Measurements from ENCODE around the gene PXDN.
"Not testable (repeated sequence)": the region's sequence is repeated elsewhere in the genome, so short reads cannot be mapped to it uniquely, and the experiment has no call there.

PXDN gene

GRCh38 chr2:1622521-1623200 is 121.7 kb downstream of the PXDN start:
- DNase-seq, result no peak

GRCh38 chr2:1621976-1622375 is 122.3 kb downstream of the PXDN start:
- not testable (repeated sequence) for DNase-seq

GRCh38 chr2:1621501-1621900 is 122.8 kb downstream of the PXDN start:
- no peak for DNase-seq

GRCh38 chr2:1621041-1621440 is 123.3 kb downstream of the PXDN start:
- no peak for DNase-seq

DNA sequence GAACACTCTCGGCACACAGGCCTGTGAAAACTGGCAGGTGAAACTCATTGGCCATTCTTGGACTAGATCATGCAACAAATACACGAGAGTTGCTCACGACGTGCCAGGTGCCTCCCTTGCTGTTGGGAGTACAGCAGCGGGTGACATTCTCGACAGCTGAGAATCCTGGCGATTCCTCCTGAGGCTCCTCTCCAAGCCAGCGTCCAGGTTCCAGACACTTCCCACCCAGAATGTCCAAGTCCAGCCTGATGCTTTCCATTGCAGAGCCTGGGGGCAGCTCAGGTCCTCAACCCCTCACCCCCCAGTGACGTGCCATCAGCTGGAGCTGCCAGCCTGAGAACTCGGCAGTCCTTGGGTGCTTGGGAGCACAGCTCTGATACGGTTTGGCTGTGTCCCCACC is 124.2 kb downstream of the PXDN start:
- DNase-seq, result no peak

DNA sequence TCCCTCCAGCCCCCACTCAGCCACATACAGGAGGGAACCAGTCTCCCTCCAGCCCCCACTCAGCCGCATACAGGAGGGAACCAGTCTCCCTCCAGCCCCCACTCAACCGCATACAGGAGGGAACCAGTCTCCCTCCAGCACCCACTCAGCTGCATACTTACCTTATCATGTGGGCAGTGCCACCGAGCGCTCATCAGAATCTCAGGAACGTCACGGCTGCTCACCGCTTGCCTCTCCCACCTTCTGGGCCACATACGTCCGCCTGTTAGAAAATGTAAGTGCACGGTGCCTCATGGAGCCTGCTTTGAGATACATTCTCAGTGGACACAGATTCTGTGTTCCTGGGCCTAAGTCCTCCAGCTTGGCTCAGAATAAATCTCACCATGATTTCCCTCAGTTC is 124.8 kb downstream of the PXDN start:
- DNase-seq, result no peak

GRCh38 chr2:1618974-1619373 is 125.3 kb downstream of the PXDN start:
- DNase-seq, result no peak

DNA sequence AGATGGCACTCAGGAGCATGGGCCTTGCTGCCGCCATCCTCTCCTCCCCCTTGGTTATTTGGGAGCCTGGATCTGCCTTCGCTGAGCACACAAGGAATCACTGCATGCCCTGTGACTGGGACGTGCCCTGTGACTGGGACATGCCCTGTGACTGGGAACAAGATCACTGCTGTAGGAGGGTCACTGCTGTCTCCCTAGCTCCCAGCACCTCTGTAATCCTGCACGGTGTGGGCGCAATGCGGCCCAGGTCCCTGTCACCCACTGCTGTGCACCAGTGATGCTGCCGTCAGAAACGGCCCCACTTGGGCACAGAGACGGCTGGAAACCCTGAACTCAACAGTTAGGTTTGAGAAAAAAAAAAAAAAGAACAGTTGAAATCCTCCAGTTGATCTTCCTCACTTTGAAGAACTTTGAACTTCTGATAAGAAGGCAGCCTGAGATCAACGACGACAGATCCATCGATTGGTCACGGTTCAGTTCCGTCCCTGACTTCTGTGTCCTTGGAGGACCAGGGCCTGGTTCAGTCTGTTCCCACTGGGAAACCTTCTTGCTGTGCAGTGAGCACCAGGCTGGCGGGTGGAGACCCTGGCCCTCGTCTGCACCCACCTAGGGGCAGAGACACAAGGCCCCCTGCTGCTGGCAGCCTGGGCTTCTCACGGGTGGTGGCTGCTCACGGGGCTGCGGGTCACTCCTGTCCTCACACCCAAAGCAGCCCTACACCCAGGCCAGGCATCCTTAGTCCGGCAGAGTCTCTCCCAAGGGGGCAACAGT is 125.9 kb downstream of the PXDN start:
- DNase-seq, result no peak

DNA sequence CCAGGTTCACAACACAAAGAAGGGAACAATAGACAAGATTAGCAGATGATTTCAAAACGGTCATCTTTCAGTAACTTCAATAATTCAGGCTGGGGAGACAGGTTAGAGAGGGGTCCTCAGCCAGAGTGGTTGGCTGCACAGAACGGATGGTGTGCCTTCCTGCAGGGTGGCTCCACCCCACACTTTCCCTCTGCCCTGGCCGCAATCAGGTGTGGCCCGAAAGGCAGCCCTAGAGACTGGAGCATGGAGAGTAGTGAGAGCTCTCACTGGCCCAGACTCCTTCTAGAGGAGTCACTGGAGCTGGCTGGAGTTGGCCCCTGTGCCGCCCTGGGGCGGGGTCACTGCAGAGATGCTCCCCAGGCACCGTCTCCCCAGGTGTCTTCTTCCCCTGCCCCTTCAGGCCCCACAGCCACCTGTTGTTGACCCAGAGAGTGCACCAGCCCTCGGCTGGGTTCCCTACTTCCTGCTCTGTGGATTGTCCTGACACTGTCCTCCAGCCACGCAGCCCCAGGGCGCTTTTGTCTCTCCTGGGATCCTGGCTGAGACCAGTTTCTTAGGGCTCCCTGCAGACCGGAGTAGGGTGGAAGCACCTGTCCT is 126.8 kb downstream of the PXDN start:
- no peak for DNase-seq

DNA sequence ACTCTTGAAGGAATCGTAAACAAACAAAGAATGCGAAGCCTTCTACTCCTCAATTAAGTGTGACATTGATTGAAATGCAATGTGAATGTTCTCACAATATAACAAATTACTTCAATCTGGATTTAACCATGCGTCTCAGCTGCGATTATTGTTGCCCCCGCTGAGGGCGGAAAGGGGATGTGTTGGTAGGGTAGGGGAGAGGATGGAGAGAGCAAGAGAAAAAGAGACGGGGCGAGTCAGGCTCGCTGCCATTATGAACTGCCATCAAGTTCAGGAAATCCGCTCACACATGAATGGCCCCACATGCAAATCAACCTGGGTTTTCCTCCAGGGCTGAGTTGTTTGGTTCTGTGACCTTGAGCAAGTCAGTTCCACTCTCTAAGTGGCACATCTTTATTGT is 129.8 kb downstream of the PXDN start:
- DNase-seq, result no peak

DNA sequence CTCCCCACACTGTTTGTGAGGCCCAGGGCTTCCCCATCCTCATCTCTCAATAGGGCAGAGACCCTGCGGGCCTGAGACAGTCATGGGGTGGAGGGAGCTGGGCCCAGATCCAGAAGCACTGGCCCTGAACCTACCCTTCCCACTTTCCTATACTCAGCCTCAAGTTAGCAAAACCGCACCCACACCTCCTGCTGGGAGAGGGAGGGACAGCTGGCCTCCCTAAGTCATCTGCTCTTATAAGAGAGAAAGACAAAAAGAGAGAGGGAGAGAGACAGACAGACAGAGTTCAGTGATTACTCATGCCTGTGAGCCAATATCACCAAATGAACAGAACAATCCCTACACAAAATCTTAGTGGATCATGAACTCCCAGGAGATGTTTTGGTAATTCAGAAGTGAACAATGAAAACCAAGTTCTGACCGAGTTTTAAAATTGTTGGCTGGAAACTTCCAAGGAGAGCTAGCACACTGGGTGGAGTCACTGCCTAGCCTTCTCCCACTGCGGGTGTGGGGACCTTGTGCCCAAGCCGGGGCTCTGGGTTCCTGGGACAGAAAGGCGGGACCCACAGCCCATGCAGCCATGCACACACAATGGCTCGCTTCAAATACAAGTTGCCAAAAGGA is 130.5 kb downstream of the PXDN start:
- no peak for DNase-seq

- no peak for DNase-seq
These were observed 131.3 kb downstream of the PXDN start for GRCh38 chr2:1613078-1613445.

GRCh38 chr2:1612391-1613077 is 131.8 kb downstream of the PXDN start:
- no peak for DNase-seq

- DNase-seq, result no peak
These were observed 132.4 kb downstream of the PXDN start for GRCh38 chr2:1611886-1612285.

DNA sequence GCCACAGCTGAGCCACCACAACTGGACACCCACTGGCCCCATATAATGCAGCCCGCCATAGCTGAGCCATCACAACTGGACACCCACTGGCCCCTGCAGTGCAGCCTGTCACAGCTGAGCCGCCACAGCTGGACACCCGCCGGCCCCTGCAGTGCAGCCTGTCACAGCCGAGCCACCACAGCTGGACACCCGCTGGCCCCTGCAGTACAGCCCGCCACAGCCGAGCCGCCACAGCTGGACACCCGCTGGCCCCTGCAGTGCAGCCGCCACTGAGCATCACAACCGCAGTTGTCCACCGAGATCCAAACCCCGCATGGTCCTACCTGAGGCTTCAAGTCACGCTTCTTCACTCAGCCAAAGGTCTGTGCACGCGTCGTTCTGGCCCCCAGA is 134.2 kb downstream of the PXDN start:
- no peak for DNase-seq

- no peak for DNase-seq
These were observed 134.7 kb downstream of the PXDN start for GRCh38 chr2:1609485-1610095.

- DNase-seq, result no peak
These were observed 135.3 kb downstream of the PXDN start for GRCh38 chr2:1609040-1609439.

DNA sequence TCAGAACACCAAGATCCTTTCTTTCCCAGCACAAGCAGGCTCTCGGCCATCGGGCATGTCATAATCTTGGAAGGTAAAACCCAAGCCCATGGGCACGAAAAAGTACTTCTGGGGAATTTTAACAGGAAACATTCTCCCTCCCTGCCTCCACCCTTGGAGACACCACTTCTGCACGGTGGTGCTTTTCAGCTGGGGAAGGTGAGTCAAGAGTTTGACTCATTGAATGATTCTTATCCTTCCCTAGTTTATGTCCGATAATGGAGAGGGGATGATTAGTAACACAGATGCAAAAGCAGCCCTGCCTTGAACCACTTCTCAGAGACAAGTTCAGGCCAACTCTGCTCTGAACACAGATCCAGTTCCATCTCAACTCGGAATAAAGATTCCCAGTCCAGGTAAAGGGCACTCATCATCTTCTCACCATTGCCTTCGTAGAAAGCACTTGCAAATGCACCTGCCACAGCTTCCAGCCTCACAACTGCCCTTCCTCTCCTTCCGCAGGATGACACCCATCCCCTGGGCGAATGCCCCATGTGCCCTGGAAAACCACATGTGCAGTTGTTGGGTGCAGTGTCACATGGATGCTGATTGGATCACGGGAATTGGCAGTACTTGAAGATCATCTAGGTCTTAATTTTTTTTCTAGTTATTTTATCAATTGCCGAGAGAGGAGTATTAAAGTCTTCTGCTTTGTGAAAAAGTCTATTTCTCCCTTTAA is 136.2 kb downstream of the PXDN start:
- DNase-seq, result no peak

GRCh38 chr2:1607236-1607920 is 136.9 kb downstream of the PXDN start:
- DNase-seq, result no peak

GRCh38 chr2:1606421-1607235 is 137.7 kb downstream of the PXDN start:
- DNase-seq, result no peak

DNA sequence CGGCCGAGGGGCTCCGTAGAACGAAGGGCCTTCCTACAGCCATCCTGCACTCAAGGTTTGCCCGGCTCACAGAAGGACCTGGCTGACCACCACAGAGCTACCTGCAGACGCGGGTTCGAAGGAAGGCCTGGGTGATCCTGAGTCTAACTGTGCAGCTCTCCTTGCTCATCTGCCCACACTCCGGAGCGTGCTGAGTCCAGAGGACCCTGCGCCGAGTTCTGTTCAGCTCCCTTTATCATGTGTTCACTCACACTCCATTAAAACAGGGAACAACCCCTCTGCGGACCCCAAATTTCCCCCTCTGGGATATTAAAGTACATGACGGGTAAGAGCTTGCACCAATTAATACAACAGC is 138.3 kb downstream of the PXDN start:
- no peak for DNase-seq
